Measurements from ENCODE around the gene PCMTD2.

DNA sequence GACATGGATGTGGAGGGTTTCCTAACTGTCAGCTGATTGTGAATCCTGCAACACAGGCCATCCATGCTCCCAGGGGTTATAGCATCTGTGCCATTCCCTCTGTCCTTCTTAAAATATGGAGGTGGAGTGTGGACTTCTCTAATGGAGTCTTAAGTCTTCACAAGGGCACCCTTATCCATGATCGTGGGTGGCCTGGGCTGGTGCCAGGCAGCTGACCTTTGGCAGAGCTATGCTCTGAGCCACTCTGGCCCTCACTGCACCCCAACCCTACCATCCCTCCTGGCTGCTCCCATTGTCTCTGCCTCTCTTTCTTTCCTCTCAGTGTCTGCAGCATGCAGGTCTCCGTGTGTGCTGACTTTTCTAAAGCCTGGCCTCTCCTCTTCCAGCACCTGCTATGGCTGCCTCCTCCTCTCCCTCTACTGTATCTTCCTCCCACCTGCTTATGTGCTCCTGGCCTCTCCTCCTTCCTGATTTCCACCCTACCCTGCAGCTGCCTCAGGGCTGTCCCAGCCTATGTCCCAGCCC, 11.2 kb upstream of the PCMTD2 start:
- TF ChIP-seq, protein P1, sequence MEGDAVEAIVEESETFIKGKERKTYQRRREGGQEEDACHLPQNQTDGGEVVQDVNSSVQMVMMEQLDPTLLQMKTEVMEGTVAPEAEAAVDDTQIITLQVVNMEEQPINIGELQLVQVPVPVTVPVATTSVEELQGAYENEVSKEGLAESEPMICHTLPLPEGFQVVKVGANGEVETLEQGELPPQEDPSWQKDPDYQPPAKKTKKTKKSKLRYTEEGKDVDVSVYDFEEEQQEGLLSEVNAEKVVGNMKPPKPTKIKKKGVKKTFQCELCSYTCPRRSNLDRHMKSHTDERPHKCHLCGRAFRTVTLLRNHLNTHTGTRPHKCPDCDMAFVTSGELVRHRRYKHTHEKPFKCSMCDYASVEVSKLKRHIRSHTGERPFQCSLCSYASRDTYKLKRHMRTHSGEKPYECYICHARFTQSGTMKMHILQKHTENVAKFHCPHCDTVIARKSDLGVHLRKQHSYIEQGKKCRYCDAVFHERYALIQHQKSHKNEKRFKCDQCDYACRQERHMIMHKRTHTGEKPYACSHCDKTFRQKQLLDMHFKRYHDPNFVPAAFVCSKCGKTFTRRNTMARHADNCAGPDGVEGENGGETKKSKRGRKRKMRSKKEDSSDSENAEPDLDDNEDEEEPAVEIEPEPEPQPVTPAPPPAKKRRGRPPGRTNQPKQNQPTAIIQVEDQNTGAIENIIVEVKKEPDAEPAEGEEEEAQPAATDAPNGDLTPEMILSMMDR (IDR thresholded peaks at IDR 0.05; ENCODE audit: low read depth, low read length, poor library complexity, severe bottlenecking): no peak
- no peak for TF ChIP-seq EZH2phosphoT487 (IDR thresholded peaks at IDR 0.05; ENCODE audit: borderline replicate concordance, low read length)

All from DOHH2 (cell line).